Cardiac fibroblast (primary cell): ENCODE measurements around the gene CCSAP.
"Not testable (repeated sequence)": the region's sequence is repeated elsewhere in the genome, so short reads cannot be mapped to it uniquely, and the experiment has no call there.

Experiments
- DNase-seq, 2 donors: peaks; one replicate each; pipeline versions ENCODE4 v3.0.0 to v3.0.0-alpha.2; 2010; ENCODE audit warnings: low read depth in 2 of 2
- H3K4me3 ChIP-seq, 2 donors: replicated peaks in 1 of 2; 1 replicate in 1 of 2; 2 replicates in 1 of 2; pipeline ENCODE4 v1.5.1; 2011; ENCODE audit warnings: low read depth in 2 of 2, low read length in 2 of 2, mild to moderate bottlenecking in 2 of 2, moderate library complexity in 1 of 2
- TF ChIP-seq, protein P1 (sequence below): IDR thresholded peaks from one replicate; pipeline ENCODE4 v1.5.1; 2011; ENCODE audit warnings: low read depth, mild to moderate bottlenecking, low read length, inconsistent platforms

Gene CCSAP

GRCh38 chr1:229340496-229340895, 2.4 kb downstream of the CCSAP start:
- TF ChIP-seq, protein P1, sequence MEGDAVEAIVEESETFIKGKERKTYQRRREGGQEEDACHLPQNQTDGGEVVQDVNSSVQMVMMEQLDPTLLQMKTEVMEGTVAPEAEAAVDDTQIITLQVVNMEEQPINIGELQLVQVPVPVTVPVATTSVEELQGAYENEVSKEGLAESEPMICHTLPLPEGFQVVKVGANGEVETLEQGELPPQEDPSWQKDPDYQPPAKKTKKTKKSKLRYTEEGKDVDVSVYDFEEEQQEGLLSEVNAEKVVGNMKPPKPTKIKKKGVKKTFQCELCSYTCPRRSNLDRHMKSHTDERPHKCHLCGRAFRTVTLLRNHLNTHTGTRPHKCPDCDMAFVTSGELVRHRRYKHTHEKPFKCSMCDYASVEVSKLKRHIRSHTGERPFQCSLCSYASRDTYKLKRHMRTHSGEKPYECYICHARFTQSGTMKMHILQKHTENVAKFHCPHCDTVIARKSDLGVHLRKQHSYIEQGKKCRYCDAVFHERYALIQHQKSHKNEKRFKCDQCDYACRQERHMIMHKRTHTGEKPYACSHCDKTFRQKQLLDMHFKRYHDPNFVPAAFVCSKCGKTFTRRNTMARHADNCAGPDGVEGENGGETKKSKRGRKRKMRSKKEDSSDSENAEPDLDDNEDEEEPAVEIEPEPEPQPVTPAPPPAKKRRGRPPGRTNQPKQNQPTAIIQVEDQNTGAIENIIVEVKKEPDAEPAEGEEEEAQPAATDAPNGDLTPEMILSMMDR, result no peak
- no peak overlapping the region for H3K4me3 ChIP-seq
- no peak for DNase-seq

DNA sequence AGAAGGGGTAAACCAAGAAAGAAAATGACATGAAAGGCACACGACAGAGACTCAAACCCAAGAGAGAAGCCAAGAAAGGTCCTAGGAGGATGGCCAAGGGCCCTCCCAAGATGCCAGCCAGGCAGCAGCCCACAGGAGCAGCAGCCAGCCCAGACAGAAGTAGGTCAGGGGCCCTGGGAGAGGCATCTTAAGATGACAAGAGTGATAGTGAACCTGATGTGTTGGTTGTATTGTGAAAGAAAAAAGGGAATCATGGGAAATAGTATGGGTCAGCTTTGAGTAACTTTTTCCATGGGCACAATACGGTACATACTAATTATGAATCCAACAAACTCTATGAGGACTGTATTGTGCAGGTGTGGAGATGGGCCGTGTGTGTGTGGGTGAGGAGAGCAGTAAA, 3.3 kb downstream of the CCSAP start:
- TF ChIP-seq, protein P1, result no peak
- H3K4me3 ChIP-seq, result no peak overlapping the region
- DNase-seq, result no peak

DNA sequence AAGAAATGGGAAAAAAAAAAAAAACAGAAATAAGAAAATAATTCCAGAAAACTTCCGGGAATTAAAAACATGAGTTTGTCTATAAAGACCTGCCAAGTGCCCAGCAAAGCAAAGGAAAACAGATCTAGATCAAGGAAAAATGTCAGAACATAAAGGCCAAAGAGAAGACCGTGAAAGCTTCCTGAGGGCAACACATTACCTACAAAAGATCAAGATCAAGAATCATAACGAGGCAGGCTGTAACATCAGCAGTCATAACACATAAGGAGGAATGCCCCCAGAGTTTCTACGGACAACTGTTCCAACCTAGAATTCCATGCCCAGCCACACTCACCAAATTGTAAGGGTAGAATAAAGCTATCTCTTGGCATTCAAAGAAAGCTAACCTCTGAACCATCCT, 3.8 kb downstream of the CCSAP start:
- DNase-seq, result no peak
- TF ChIP-seq, protein P1, result no peak
- no peak overlapping the region for H3K4me3 ChIP-seq

- H3K4me3 ChIP-seq, result no peak overlapping the region
- no peak for DNase-seq
- TF ChIP-seq, protein P1, result no peak
Measured at GRCh38 chr1:229336345-229336744, 6.5 kb downstream of the CCSAP start.

DNA sequence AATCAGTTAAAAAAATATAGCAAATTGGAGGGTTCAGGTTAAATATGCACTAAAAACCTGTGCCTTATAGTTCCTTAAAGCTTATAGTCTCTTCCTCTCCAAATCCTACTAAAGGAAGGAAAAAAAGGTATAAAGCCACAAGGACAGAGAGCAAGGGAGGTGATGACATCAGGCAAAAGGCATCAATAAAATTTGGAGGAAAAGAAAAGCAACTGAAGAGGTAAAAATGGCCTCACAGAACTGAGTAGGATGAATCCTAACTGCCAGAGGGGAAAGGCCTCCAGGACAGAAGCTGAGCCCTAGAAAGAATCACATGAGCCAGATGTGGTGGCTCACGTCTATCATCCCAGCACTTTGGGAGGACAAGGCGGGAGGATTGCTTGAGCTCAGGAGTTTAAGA, 8.1 kb downstream of the CCSAP start:
- TF ChIP-seq, protein P1, result no peak
- H3K4me3 ChIP-seq, result no peak overlapping the region

GRCh38 chr1:229334269-229334668, 8.6 kb downstream of the CCSAP start:
- DNase-seq, result no peak
- no peak overlapping the region for H3K4me3 ChIP-seq
- TF ChIP-seq, protein P1, result no peak

More for the DNA sequence above, 8.1 kb downstream of the CCSAP start:
- DNase-seq, result no peak

- TF ChIP-seq, protein P1, result no peak
- no peak for DNase-seq
- no peak overlapping the region for H3K4me3 ChIP-seq
Measured at GRCh38 chr1:229328598-229329362, 14.1 kb downstream of the CCSAP start.

- DNase-seq, H3K4me3 ChIP-seq: not testable (repeated sequence)
Measured at GRCh38 chr1:229327765-229328164, 15.1 kb downstream of the CCSAP start.
